Stimulated activated CD4-positive, alpha-beta T cell treated with anti-CD3 and anti-CD28 coated beads, Interleukin-4, amount 100 ng/mL, for 1 hour (primary cell): ENCODE measurements around the gene WDR27.
"Not testable (repeated sequence)": the region's sequence is repeated elsewhere in the genome, so short reads cannot be mapped to it uniquely, and the experiment has no call there.

Experiments
- DNase-seq: peaks from one replicate; pipeline ENCODE4 v3.0.0-alpha.2; 2020

WDR27 gene

GRCh38 chr6:169469028-169469427 lies 232.8 kb downstream of the WDR27 start:
- no peak for DNase-seq

- not testable (repeated sequence) for DNase-seq
These were observed 234.1 kb downstream of the WDR27 start for GRCh38 chr6:169467755-169468154.

GRCh38 chr6:169466256-169466655 lies 235.6 kb downstream of the WDR27 start:
- not testable (repeated sequence) for DNase-seq

GRCh38 chr6:169457762-169458161 lies 244.1 kb downstream of the WDR27 start:
- DNase-seq, result no peak

GRCh38 chr6:169456840-169457239 lies 245.0 kb downstream of the WDR27 start:
- DNase-seq, result no peak

- DNase-seq, result no peak
These were observed 246.4 kb downstream of the WDR27 start for GRCh38 chr6:169455470-169455869.

GRCh38 chr6:169454872-169455204 lies 247.0 kb downstream of the WDR27 start:
- no peak for DNase-seq

- DNase-seq, result no peak
These were observed 247.5 kb downstream of the WDR27 start for GRCh38 chr6:169454204-169454871.

GRCh38 chr6:169452869-169453620 lies 248.8 kb downstream of the WDR27 start:
- DNase-seq, result no peak

- no peak for DNase-seq
These were observed 249.5 kb downstream of the WDR27 start for GRCh38 chr6:169452117-169452868.

- DNase-seq, result no peak
These were observed 250.6 kb downstream of the WDR27 start for GRCh38 chr6:169451065-169451838.

- DNase-seq, result no peak
These were observed 251.7 kb downstream of the WDR27 start for GRCh38 chr6:169450097-169450496.

- no peak for DNase-seq
These were observed 252.6 kb downstream of the WDR27 start for GRCh38 chr6:169449221-169449620.

- DNase-seq, result no peak
These were observed 255.9 kb downstream of the WDR27 start for GRCh38 chr6:169445661-169446581.

GRCh38 chr6:169445227-169445626 lies 256.6 kb downstream of the WDR27 start:
- DNase-seq, result no peak

GRCh38 chr6:169441292-169441691 lies 260.5 kb downstream of the WDR27 start:
- DNase-seq, result no peak

- no peak for DNase-seq
These were observed 262.1 kb downstream of the WDR27 start for GRCh38 chr6:169439710-169440109.

GRCh38 chr6:169434554-169434953 lies 267.3 kb downstream of the WDR27 start:
- DNase-seq, result not testable (repeated sequence)

GRCh38 chr6:169429001-169429400 lies 272.8 kb downstream of the WDR27 start:
- no peak for DNase-seq

GRCh38 chr6:169428532-169428931 lies 273.3 kb downstream of the WDR27 start:
- no peak for DNase-seq

GRCh38 chr6:169427856-169428255 lies 274.0 kb downstream of the WDR27 start:
- DNase-seq, result no peak

GRCh38 chr6:169426611-169427010 lies 275.2 kb downstream of the WDR27 start:
- DNase-seq, result no peak
